ENCODE results near the gene ITPR2. TPM values are rescaled to one million over a fixed set of nuclear protein-coding genes. Genes with fewer than 3 reads are reported as not detected.

Gene ITPR2
- total RNA-seq, 1 experiment from 2014 or later = 17.5 TPM

- in situ Hi-C loops (cut with HindIII; ENCODE audit: low sequenced_read_pairs) = no loop called here
- DNase-seq (ENCODE audit: low spot score) = no peak
Measured at GRCh38 chr12:26567126-26567525, 265.9 kb downstream of the ITPR2 start.

GRCh38 chr12:26566675-26567074 lies 266.3 kb downstream of the ITPR2 start:
- in situ Hi-C loops (cut with HindIII; ENCODE audit: low sequenced_read_pairs) = no loop called here

GRCh38 chr12:26566186-26566585 lies 266.8 kb downstream of the ITPR2 start:
- in situ Hi-C loops (cut with HindIII; ENCODE audit: low sequenced_read_pairs) = no loop called here
- no peak for DNase-seq (ENCODE audit: low spot score)

More at GRCh38 chr12:26566675-26567074, 266.3 kb downstream of the ITPR2 start:
- DNase-seq (ENCODE audit: low spot score) = peak; percentile 15

GRCh38 chr12:26564391-26564790 lies 268.6 kb downstream of the ITPR2 start:
- DNase-seq (ENCODE audit: low spot score) = no peak
- in situ Hi-C loops (cut with HindIII; ENCODE audit: low sequenced_read_pairs) = no loop called here

- in situ Hi-C loops (cut with HindIII; ENCODE audit: low sequenced_read_pairs) = no loop called here
Measured at GRCh38 chr12:26563552-26563951, 269.4 kb downstream of the ITPR2 start.

GRCh38 chr12:26557326-26557725 lies 275.7 kb downstream of the ITPR2 start:
- in situ Hi-C loops (cut with HindIII; ENCODE audit: low sequenced_read_pairs) = no loop called here

More at GRCh38 chr12:26563552-26563951, 269.4 kb downstream of the ITPR2 start:
- DNase-seq (ENCODE audit: low spot score) = no peak

GRCh38 chr12:26556916-26557315 lies 276.1 kb downstream of the ITPR2 start:
- no peak for DNase-seq (ENCODE audit: low spot score)
- in situ Hi-C loops (cut with HindIII; ENCODE audit: low sequenced_read_pairs) = no loop called here

More at GRCh38 chr12:26557326-26557725, 275.7 kb downstream of the ITPR2 start:
- no peak for DNase-seq (ENCODE audit: low spot score)

GRCh38 chr12:26555139-26555538 lies 277.9 kb downstream of the ITPR2 start:
- in situ Hi-C loops (cut with HindIII; ENCODE audit: low sequenced_read_pairs) = no loop called here

GRCh38 chr12:26554332-26554731 lies 278.7 kb downstream of the ITPR2 start:
- DNase-seq (ENCODE audit: low spot score) = no peak
- in situ Hi-C loops (cut with HindIII; ENCODE audit: low sequenced_read_pairs) = no loop called here

More at GRCh38 chr12:26555139-26555538, 277.9 kb downstream of the ITPR2 start:
- no peak for DNase-seq (ENCODE audit: low spot score)

GRCh38 chr12:26551385-26551784 lies 281.6 kb downstream of the ITPR2 start:
- in situ Hi-C loops (cut with HindIII; ENCODE audit: low sequenced_read_pairs) = no loop called here
- no peak for DNase-seq (ENCODE audit: low spot score)

GRCh38 chr12:26548227-26548626 lies 284.8 kb downstream of the ITPR2 start:
- DNase-seq (ENCODE audit: low spot score) = no peak

GRCh38 chr12:26546535-26547314 lies 286.3 kb downstream of the ITPR2 start:
- DNase-seq (ENCODE audit: low spot score) = no peak
- in situ Hi-C loops (cut with HindIII; ENCODE audit: low sequenced_read_pairs) = no loop called here

More at GRCh38 chr12:26548227-26548626, 284.8 kb downstream of the ITPR2 start:
- in situ Hi-C loops (cut with HindIII; ENCODE audit: low sequenced_read_pairs) = no loop called here

- in situ Hi-C loops (cut with HindIII; ENCODE audit: low sequenced_read_pairs) = no loop called here
- DNase-seq (ENCODE audit: low spot score) = no peak
Measured at GRCh38 chr12:26539131-26539530, 293.9 kb downstream of the ITPR2 start.

GRCh38 chr12:26537651-26538050 lies 295.3 kb downstream of the ITPR2 start:
- in situ Hi-C loops (cut with HindIII; ENCODE audit: low sequenced_read_pairs) = no loop called here
- DNase-seq (ENCODE audit: low spot score) = no peak

- DNase-seq (ENCODE audit: low spot score) = no peak
- in situ Hi-C loops (cut with HindIII; ENCODE audit: low sequenced_read_pairs) = no loop called here
Measured at GRCh38 chr12:26537126-26537525, 295.9 kb downstream of the ITPR2 start.

- in situ Hi-C loops (cut with HindIII; ENCODE audit: low sequenced_read_pairs) = no loop called here
- DNase-seq (ENCODE audit: low spot score) = no peak
Measured at GRCh38 chr12:26535826-26536225, 297.2 kb downstream of the ITPR2 start.

GRCh38 chr12:26534071-26534470 lies 298.9 kb downstream of the ITPR2 start:
- no peak for DNase-seq (ENCODE audit: low spot score)
- in situ Hi-C loops (cut with HindIII; ENCODE audit: low sequenced_read_pairs) = no loop called here

- no peak for DNase-seq (ENCODE audit: low spot score)
- in situ Hi-C loops (cut with HindIII; ENCODE audit: low sequenced_read_pairs) = no loop called here
Measured at GRCh38 chr12:26533211-26533610, 299.8 kb downstream of the ITPR2 start.

GRCh38 chr12:26530461-26530860 lies 302.5 kb downstream of the ITPR2 start:
- in situ Hi-C loops (cut with HindIII; ENCODE audit: low sequenced_read_pairs) = no loop called here
- DNase-seq (ENCODE audit: low spot score) = no peak

GRCh38 chr12:26528943-26529342 lies 304.1 kb downstream of the ITPR2 start:
- in situ Hi-C loops (cut with HindIII; ENCODE audit: low sequenced_read_pairs) = no loop called here
- DNase-seq (ENCODE audit: low spot score) = no peak

- DNase-seq (ENCODE audit: low spot score) = no peak
- in situ Hi-C loops (cut with HindIII; ENCODE audit: low sequenced_read_pairs) = no loop called here
Measured at GRCh38 chr12:26527682-26528081, 305.3 kb downstream of the ITPR2 start.
